ENCODE results near the gene SCD.

DNA sequence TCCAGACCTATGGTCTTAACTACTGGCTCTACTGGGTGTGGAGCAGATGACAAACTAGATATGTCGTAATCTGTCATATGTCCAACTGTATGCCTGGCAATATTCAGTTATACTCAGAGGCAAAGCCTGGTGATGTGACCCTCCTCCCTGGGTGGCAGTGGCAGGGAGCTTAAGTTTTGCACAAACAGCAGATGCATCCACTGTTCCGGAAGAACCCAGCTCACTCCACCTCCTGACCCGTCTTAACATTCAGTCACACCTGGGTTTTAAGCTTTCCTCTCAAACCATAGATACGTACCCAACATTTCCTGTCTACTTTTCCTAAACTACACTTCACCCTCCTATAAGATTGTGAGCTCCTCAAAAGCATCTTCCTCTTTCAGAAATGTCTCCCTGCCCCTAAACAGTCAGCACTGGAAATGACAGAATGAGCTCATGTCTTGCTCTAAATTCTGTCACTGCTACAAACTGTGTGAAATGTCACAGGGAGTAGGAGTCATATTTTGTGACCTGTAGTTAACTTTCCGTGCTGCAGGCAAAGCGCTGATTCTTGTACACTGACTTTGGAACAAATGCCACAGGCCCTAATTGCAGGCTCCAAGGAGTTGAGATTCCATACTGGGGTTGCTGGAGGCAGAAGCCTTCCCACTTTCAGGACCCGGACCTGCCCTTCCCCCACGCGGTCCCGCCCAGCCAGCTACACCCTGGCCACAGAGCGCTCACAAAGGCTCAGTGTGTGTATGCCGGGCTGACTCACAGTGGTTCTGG, 23.9 kb downstream of the SCD start:
- TF ChIP-seq, protein P1, sequence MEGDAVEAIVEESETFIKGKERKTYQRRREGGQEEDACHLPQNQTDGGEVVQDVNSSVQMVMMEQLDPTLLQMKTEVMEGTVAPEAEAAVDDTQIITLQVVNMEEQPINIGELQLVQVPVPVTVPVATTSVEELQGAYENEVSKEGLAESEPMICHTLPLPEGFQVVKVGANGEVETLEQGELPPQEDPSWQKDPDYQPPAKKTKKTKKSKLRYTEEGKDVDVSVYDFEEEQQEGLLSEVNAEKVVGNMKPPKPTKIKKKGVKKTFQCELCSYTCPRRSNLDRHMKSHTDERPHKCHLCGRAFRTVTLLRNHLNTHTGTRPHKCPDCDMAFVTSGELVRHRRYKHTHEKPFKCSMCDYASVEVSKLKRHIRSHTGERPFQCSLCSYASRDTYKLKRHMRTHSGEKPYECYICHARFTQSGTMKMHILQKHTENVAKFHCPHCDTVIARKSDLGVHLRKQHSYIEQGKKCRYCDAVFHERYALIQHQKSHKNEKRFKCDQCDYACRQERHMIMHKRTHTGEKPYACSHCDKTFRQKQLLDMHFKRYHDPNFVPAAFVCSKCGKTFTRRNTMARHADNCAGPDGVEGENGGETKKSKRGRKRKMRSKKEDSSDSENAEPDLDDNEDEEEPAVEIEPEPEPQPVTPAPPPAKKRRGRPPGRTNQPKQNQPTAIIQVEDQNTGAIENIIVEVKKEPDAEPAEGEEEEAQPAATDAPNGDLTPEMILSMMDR (IDR thresholded peaks at IDR 0.05): no peak
- TF ChIP-seq POLR2A (IDR thresholded peaks at IDR 0.05): no peak

All from testis (tissue), 2 donors.